ENCODE results near the gene CRYAB.
"Not testable (repeated sequence)": the region's sequence is repeated elsewhere in the genome, so short reads cannot be mapped to it uniquely, and the experiment has no call there.

CRYAB gene

GRCh38 chr11:111886844-111887243 lies 24.7 kb downstream of the CRYAB start:
- no peak for DNase-seq

GRCh38 chr11:111886032-111886431 lies 25.5 kb downstream of the CRYAB start:
- no peak for DNase-seq

- DNase-seq: not testable (repeated sequence)
Observed at GRCh38 chr11:111885053-111885452, 26.5 kb downstream of the CRYAB start.

GRCh38 chr11:111882202-111882601 lies 29.4 kb downstream of the CRYAB start:
- no peak for DNase-seq

- DNase-seq: no peak
Observed at GRCh38 chr11:111879637-111879960, 32.0 kb downstream of the CRYAB start.

- DNase-seq: peak; percentile 90
Observed at GRCh38 chr11:111878849-111879636, 32.5 kb downstream of the CRYAB start, which contains the start of the genes CFAP68 and FDXACB1. Gene CFAP68, plus strand, starts transcription at chr11:111879541. Its CDS starts 20 bp downstream, at chr11:111879561. Gene FDXACB1, minus strand, starts transcription at chr11:111879165. Its CDS starts 33 bp downstream, at chr11:111879132.

- no peak for DNase-seq
Observed at GRCh38 chr11:111878385-111878848, 33.2 kb downstream of the CRYAB start.

GRCh38 chr11:111871693-111872161 lies 39.8 kb downstream of the CRYAB start:
- no peak for DNase-seq

- DNase-seq: peak; percentile 84
Observed at GRCh38 chr11:111870886-111871692, 40.5 kb downstream of the CRYAB start, which contains the start of gene ALG9. Gene ALG9, minus strand, starts transcription at chr11:111871581. Its CDS starts 99 bp downstream, at chr11:111871482.

GRCh38 chr11:111870522-111870885 lies 41.1 kb downstream of the CRYAB start:
- no peak for DNase-seq

GRCh38 chr11:111870113-111870512 lies 41.5 kb downstream of the CRYAB start:
- DNase-seq: no peak

GRCh38 chr11:111860257-111860656 lies 51.3 kb downstream of the CRYAB start:
- DNase-seq: no peak
